GM19324 (cell line): ENCODE measurements around the gene MRPL1.
"Not testable (repeated sequence)": the region's sequence is repeated elsewhere in the genome, so short reads cannot be mapped to it uniquely, and the experiment has no call there.

ENCODE experiments used
- ATAC-seq: cut with Tn5 transposase; IDR thresholded peaks from one replicate; pipeline ENCODE4 v1.9.1; 2021; ENCODE audit warnings: mild to moderate bottlenecking, moderate library complexity; ENCODE audit not compliant: unreplicated experiment, low FRiP score

Gene MRPL1

DNA sequence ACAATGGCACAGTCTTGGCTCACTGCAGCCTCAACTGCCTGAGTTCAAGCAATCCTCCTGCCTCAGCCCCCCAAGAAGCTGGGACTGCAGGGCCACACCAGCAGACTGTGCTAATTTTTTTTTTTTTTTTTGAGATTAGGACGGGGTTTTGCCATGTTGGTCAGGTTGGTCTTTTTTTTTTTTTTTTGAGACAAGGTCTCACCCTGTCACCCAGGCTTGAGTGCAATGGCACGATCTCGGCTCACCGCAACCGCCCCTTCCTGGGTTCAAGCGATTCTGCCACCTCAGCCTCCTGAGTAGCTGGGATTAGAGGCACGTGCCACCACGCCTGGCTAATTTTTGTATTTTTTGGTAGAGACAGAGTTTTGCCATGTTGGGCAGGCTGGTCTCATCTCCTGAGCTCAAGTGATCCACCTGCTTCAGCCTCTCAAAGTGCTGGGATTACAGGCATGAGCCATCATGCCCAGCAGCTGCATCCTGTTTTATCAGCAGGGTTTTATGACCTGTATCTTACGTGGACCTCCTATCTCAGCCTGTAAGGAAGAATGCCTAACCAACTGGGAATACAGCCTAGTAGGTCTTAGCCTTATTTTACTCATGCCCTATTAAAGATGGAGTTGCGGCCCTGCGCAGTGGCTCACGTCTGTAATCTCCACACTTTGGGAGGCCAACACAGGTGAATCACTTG lies 13.2 kb upstream of the MRPL1 start:
- ATAC-seq: no peak

DNA sequence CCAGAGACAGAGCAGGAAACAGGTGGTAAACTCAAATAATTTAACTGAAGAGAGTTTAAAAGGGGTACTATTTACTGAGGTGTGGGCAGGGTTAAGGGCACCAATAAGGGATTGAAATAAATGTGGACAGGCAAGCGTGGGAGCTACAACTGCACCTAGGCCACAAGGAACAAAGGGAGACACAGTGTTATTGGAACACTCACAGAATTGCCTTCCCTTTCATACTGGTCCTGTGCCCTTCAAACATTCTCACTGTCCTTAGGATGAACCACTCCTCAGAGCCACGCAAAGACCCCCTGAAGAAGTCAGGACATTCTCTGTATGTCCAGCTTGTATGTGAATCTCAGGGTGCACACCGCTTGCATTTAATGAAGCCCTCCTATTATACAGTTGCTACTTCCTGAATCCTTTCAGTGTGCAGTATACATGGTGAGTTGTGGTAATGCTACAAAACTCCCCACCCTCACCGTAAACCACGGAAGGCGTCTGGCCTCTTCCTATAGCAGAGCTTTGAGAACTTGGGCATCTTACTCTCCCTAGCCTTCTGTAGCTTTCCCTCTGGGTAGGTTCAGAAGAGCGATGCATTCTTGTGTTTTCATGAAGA lies 9.6 kb upstream of the MRPL1 start:
- peak; percentile 74 for ATAC-seq

DNA sequence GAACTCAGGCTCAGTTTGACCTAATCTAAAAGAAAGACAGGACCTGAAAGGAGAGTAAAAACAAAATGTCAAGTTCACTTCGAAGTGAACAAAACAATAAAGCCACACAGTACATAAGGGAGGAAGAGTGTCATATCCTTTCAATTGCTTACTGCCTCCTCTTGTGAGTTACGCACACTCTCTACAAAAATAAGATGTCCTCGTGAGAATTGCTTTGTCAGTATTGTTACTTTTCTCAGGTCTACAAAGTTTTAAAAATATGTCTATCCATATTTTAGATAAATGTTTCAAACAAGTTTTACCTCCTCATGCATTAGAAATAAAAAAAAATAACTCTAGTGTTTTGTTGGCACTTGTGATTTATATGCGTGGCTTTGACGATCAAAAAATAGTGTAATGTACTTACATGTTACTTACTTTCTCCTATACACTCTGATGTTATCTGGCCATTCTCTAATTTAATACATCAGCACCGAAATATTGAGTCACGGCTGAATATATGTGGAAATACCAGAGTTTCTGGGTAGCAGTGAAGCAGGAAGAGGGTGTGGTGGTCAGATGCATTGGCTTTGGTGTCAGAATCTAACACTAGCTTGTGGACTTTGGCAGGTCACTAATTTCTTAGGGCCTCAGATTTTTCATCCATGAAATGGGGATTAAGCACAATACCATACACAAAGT lies 8.1 kb upstream of the MRPL1 start:
- ATAC-seq: no peak

DNA sequence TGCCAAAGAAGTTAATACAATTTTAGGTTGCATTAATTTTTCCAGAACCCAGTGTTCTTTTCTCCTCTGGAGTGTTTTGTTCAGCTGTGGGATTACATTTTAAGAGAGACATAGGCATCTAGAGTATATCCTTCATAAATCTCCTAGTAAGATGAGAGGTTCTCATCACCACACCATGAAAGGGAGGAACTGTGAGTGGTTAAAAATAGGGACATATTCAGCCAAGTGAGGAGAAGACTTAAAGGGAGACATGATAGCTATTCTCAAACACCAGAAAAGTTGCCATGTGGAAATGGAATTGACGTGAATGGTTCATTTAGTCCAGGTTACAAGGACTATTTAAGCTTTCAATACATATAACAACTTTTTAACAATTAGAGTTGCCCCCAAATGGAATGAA lies 6.5 kb upstream of the MRPL1 start:
- no peak for ATAC-seq

DNA sequence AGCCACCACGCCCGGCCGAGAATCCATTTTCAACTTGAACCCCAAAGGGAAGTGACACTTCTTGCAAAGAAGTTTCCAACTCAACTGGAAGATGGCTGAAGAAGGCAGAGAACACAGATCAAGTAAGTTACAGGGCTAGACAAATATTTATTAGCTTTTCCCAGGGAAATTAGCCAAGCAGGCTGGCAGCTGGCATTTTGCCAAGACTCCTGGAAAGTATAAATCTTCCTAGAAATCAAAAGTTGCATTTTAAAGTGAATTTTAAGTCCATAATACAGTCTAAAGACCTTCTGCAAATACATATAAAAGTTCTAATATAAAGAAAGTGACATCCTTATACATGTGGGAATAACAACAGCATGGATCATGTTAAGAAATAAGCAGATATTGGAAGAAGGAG lies 3.4 kb upstream of the MRPL1 start:
- ATAC-seq: no peak

DNA sequence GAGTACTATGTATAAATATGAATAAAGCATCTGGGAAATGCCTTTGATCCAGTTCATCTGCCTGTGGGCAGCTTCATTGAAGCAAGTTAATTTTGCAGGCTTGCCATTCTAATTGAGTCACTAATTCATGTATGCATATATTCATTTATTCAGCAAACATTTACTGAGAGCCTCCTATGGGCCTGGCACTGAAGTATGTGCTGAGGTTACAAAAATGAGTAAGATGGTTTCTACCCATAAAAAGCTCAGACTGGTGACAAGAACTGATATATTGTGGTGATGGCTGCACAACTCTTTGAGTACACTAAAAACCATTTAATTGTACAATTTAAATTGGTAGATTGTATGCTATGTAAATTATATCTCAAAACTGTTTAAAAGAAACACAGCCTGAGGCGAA lies 1.1 kb upstream of the MRPL1 start:
- ATAC-seq: no peak

DNA sequence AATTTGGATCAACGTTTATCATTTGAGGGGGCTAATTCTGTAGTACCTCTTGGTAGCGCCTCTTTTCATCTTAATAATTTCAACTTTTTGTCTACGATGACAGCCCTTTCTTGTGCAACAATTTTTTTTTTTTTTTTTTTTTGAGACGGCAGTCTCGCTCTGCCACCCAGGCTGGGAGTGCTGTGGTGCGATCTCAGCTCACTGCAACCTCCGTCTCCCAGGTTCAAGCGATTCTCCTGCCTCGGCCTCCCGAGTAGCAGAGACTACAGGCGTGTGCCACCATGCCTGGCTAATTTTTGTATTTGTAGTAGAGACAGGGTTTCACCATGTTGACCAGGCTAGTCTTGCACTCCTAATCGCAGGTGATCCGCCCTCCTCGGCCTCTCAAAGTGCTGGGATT lies 711 bp downstream of the MRPL1 start:
- ATAC-seq: not testable (repeated sequence)

DNA sequence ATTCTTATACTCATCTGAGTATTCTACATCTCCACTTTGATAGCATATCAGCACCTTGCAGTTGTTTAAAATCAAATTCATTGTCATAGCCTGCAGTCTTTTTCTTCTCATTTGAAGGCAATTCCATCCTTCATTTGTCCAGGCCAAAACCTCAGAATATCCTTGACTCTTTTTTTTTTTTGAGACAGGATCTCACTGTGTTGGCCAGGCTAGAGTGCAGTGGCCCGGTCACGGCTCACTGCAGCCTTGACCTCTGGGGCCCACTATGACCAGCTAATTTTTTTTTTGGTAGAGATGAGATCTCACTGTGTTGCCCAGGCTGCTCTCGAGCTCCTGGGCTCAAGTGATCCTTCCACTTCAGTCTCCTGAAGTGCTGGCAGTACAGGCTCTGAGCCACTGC lies 2.6 kb downstream of the MRPL1 start:
- ATAC-seq: no peak

DNA sequence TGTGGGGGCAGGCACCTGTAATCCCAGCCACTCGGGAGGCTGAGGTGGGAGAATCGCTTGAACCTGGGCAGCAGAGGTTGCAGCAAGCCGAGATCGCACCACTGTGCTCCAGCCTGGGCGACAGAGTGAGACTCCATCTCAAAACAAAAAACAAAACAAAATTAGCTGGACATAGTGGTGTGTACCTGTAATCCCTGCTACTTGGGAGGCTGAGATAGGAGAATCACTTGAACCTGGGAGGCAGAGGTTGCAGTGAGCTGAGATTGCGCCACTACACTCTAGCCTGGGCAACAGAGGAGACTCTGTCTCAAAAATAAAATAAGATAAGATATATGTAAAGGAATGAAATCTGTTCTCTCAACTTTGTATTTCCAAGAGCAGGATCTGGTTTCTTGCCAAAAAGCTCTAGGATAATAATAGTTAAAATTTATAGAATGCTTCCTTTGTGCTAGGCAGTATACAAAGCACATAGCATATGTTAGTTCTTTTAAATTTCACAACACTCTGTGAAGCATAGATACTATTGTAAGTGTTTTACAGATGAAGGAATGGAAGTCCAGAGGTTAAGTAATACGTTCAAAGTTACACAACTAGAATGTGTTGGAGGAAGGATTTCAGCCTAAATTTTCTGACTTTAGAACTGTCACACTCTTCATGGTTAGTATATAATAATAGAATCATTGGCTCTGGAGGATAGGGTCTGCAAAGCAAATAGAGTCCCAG lies 10.3 kb downstream of the MRPL1 start:
- ATAC-seq: no peak

DNA sequence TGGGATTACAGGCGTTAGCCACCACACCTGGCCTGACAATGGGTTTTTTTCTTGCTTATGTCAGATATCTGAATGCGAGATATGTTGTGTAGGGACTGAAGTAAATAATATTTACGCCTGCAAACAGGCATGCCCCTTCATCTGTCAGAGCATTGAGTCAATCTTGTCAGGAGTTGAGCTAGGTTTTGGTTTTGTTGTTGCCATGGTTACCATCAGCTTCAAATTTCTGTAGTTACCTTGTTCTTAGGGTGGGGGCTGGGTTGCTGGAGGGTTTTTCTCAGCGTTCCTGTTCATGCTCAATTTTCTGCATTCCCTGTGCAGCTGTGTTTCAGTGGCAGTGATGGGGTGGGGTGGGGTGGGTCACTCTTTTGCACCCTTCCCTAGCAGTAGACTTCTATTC lies 14.5 kb downstream of the MRPL1 start:
- no peak for ATAC-seq

DNA sequence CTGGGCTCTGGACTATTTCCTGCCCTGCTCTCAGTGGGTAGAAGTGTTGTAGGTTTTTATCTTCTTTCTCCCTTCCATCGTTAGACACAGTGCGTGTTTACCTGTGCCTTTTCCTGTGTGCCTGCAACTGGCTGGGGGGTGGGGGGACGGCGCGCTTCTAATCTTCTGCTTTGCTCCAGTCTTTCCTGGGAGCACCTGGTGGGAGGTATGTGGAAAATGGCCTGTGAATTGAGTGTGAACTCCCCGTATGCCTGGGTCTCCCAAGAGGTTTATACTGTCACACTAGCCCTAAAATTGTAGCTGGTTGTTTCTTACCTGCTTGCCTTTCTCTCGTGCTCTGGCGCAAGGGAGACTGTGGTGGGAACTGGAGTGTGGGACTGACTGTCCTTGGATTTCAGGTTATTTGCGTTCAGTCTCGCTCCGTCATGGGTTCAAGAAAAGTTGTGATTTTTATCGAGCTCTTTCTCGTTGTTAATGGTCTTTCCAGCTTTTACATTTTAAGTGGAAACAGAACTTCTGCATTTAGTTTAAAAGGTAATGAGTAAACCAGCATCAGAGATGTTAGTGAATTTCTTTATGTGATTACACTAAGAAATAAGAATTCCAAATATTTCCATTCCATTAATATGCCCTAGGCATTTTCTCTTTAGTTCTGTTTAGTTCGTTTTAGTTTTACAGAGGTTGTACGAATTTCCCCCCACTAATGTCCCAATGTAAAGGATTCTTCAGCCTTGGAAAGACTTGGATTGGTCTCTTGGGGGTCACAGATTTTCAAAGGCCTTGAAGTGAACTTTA lies 15.3 kb downstream of the MRPL1 start:
- ATAC-seq: no peak

DNA sequence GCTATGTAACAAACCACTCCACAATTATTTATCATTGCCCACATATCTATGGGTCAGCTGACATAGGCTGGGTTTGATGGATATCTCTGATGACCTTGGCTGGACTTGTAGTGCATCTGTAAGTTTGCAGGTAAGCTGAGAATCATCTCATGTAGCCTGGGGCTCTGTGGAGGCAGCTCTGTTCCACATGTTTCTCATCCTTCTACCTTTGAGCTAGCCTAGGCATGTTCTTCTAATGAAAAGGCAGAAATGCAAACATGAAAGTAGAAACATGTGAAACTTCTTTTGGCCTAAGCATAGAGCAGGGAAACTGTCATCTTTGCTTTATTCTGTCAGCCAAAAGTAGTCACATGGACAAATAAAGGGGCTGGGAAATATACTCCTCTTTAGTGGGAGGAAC lies 18.2 kb downstream of the MRPL1 start:
- ATAC-seq: no peak

DNA sequence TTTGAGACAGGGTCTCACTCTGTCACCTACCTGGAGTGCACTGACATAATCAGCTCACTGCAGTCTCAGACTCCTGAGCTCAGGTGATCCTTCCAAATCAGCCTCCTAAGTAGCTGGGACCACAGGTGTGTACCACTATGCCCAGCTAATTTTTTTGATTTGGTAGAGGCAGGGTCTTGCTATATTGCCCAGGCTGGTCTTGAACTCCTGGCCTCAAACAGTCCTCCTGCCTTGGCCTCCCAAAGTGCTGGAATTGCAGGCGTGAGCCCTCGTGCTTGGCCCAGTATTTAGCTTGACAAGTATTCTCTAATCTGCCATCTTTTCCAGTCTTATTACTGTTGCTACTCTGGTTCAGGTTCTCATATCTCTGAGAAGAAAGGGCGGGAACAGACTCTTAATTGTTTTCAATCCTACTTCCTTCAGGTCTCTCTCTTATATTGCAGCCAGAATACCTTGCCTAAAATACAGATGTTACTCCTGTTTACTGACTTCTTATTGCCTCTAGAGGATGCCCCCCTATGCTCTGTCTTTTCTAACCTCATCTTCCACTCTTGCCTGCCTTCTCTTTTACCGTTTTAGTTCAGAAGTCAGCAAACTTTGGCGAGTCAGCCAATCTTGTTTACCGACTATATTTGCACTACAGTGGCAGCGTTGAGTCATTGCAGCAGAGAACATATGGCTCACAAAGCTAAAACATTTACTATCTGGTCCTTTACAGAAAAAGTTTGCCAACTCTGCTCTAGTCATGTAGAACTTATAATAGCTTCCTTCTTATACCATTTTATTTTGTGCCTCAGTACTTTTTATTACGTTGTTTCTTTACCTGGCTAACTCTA lies 19.0 kb downstream of the MRPL1 start:
- ATAC-seq: no peak

DNA sequence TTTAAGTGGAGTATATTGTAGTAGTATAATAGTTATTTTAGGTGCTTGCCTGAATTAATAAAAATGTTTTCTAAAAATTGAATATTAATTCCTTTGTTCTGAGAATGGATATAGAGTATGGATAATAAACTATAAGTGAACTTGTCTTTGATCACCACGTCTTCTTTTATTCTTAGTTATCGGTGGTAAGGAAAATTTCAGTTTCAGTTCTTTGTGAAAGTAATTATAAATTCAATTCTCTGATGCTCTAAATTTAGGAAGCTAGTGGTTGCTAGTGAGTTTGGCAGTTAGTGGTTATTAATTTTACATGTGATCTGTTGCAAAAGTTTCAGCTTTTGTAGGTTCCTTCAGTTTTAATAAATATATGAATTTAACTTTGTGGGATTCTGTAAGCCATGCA lies 30.8 kb downstream of the MRPL1 start:
- ATAC-seq: no peak

DNA sequence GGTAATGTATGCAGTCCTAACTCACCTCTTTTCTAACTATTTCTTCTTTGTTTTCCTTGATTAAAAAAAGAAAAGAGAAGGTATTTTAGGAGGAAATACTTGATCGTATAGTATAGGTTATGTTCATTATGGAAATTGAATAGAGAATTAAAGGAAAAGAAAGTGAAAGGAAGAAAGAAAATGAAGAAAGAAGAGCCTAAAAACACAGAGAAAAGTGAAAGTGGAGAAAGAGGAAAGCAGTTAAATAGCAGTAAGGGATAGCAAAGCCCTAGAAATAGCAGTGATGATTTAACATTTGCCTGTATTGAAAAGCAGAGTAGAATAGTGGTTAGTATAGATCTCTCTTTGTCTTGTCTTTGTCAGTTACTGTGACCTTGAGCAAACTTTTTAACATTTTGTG lies 37.0 kb downstream of the MRPL1 start:
- ATAC-seq: no peak

DNA sequence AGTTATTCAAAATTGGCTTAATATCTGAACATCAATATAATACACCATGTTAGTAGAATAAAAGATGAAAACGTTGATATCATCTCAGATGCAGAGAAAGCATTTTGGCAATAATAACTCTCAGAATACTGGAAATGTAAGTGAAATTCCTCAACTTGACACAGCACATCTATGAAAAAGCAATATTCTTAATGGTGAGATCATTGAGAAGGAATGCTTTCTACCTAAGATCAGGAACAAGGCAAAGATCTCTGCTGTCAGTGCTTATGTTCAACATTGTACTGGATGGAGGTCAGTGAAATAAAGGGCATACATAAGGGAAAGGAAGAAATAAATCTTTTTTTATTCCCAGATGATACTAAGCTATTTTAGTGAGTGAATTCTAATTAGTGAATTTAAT lies 40.6 kb downstream of the MRPL1 start:
- no peak for ATAC-seq

DNA sequence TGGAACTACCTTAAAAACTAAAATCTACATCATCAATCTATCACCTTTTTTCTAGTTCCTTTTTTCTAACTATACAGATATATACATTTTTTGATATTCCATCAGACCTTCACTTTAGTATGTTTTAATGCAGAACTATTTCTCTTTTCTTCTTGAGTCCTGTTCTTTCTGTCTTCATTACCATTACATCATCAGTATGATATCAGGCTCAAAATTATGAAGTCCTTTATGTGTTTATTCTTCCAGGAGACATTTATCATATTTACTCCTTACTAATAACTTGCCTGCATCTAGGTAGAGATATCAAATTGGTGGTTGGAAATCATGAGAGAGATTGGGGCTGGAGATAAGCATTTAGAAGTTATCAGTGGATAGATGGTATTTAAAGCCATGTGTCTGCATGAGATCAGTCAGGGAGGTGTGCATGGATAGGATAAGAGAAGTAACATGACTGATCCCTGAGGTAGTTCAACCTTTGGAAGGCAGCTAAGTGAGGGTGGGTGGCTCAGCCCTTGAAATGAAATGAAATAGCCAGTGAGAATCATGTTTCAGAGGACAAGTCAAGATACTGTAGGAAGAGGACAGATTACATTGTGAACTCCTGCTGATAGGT lies 43.1 kb downstream of the MRPL1 start:
- ATAC-seq: no peak

DNA sequence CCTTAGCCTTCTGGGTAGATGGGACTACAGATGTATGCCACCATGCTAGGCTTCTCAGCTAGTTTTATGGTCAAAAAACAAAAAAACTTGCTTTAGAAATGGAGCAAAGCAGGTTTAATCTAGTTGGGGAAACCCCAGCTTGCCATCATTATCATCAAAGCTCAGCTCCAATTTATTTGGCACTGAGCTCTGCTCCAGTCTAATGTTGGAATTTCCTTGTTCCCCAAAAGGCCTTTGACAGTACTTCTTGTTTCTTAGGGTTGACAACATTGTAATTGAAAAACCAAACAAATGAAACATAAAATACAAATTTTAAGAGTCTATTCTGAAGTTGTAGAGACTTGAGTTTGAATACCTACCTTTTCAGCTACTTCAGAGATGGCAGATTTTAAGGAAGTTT lies 48.0 kb downstream of the MRPL1 start:
- ATAC-seq: no peak

DNA sequence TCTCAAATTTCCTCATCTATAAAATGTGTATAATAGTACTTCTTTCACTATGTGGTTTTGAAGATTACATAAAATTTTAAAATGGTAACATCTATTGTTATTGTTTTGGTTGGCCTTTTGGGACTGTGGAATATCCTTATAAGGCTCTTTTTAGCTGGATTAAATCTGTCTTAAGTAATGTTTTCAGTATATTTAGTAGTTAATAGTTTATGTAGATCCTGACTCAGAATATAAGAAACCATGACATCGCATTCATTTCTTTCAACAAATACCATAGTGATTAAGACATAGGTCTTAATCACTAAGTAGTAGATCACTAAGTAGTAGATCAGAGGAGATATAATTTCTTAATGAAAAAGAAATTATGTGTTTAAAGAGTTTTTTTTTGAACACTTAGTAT lies 48.5 kb downstream of the MRPL1 start:
- ATAC-seq: no peak
